SK-N-SH (cell line): Measurements from ENCODE around the gene AIF1L. TPM values are rescaled to one million over a fixed set of nuclear protein-coding genes. Genes with fewer than 3 reads are reported as not detected.

ENCODE experiments used
- CTCF ChIA-PET: fragments of 300-600, 350-600 bp; formaldehyde crosslinking; extraction: SDS; loops from one replicate; lab custom pipeline; 2021; lab: Yijun Ruan, JAX
- POLR2A ChIA-PET: fragments of 350-600 bp; sonication (Branson Sonifier 250); formaldehyde crosslinking; extraction: SDS; loops from one replicate; lab custom pipeline; 2020; ENCODE audit warnings: antibody characterized with exemption, inconsistent platforms; lab: Yijun Ruan, JAX
- DNase-seq: peaks from one replicate; pipeline ENCODE4 v3.0.0; 2012
- H2AFZ ChIP-seq: fragments of 200-600 bp; sonication (generic); 2 replicates; pipeline ENCODE4 v1.8.1; 2016; ENCODE audit warnings: antibody characterized with exemption, mild to moderate bottlenecking, low read depth
- H3F3A ChIP-seq: fragments of 200-600 bp; sonication (generic); replicated peaks from 2 replicates; pipeline ENCODE3; 2016; ENCODE audit warnings: antibody characterized with exemption, mild to moderate bottlenecking; ENCODE audit not compliant: insufficient read depth
- H3K27ac ChIP-seq, 2 experiments: fragments of 200-500 bp in 1 of 2; fragments of 200-600 bp in 1 of 2; sonication (Bioruptor generic) in 1 of 2; sonication (generic), shearing (Covaris generic) in 1 of 2; 2 replicates each; pipeline versions ENCODE4 v1.5.1 to v1.6.1; 2014 to 2016; ENCODE audit warnings: low read depth in 2 of 2, inconsistent platforms in 1 of 2, low read length in 1 of 2, mild to moderate bottlenecking in 1 of 2, mixed read lengths in 1 of 2
- H3K27me3 ChIP-seq: fragments of 200-600 bp; sonication (generic), shearing (Covaris generic); 2 replicates; pipeline ENCODE4 v1.6.1; 2016; ENCODE audit warnings: mixed run types; ENCODE audit not compliant: insufficient read depth
- H3K36me3 ChIP-seq, 2 experiments: fragments of 200-500 bp in 1 of 2; fragments of 200-600 bp in 1 of 2; sonication (Bioruptor generic) in 1 of 2; sonication (generic) in 1 of 2; replicated peaks in 1 of 2; 2 replicates each; pipeline versions ENCODE3 to v1.5.1; 2014 to 2016; ENCODE audit warnings: low read length in 1 of 2, mild to moderate bottlenecking in 1 of 2; ENCODE audit not compliant: insufficient read depth in 2 of 2, control insufficient read depth in 1 of 2
- H3K4me1 ChIP-seq, 2 experiments: fragments of 200-500 bp in 1 of 2; fragments of 200-600 bp in 1 of 2; sonication (Bioruptor generic) in 1 of 2; sonication (generic), shearing (Covaris generic) in 1 of 2; 2 replicates each; pipeline versions ENCODE4 v1.5.1 to v1.6.1; 2014 to 2016; ENCODE audit warnings: low read depth in 1 of 2, low read length in 1 of 2, mixed run types in 1 of 2; ENCODE audit not compliant: insufficient read depth in 2 of 2, control insufficient read depth in 1 of 2
- H3K4me2 ChIP-seq: fragments of 200-600 bp; sonication (generic), shearing (Covaris generic); 2 replicates; pipeline ENCODE4 v1.6.1; 2017; ENCODE audit warnings: mixed run types
- H3K4me3 ChIP-seq, 2 experiments: fragments of 200-500 bp in 1 of 2; fragments of 200-600 bp in 1 of 2; sonication (Bioruptor generic) in 1 of 2; sonication (generic), shearing (Covaris generic) in 1 of 2; 2 replicates each; pipeline versions ENCODE4 v1.5.1 to v1.8.1; 2014 to 2016; ENCODE audit warnings: low read depth in 2 of 2, inconsistent platforms in 1 of 2, low read length in 1 of 2, mild to moderate bottlenecking in 1 of 2, mixed read lengths in 1 of 2, moderate library complexity in 1 of 2
- H3K79me2 ChIP-seq: fragments of 200-600 bp; sonication (generic); 2 replicates; pipeline ENCODE4 v1.8.1; 2017; ENCODE audit warnings: mild to moderate bottlenecking; ENCODE audit not compliant: insufficient read depth
- H3K9ac ChIP-seq: fragments of 200-600 bp; sonication (generic); 2 replicates; pipeline ENCODE4 v1.6.1; 2017; ENCODE audit warnings: mixed run types
- H3K9me2 ChIP-seq: fragments of 200-600 bp; sonication (generic); 2 replicates; pipeline ENCODE4 v1.6.1; 2017; ENCODE audit warnings: mixed run types
- H3K9me3 ChIP-seq: fragments of 200-600 bp; sonication (generic); 2 replicates; pipeline ENCODE4 v1.6.1; 2017; ENCODE audit warnings: mixed run types, mild to moderate bottlenecking, moderate library complexity
- H4K20me1 ChIP-seq: fragments of 200-600 bp; sonication (generic); 2 replicates; pipeline ENCODE4 v1.6.1; 2017; ENCODE audit warnings: mild to moderate bottlenecking, mixed run types; ENCODE audit not compliant: insufficient read depth
- CHD2 ChIP-seq: fragments of 150-350 bp; IDR thresholded peaks from 2 replicates; pipeline ENCODE4 v1.6.1; 2018; ENCODE audit warnings: low read length; ENCODE audit not compliant: partially characterized antibody
- EP300 ChIP-seq, 2 experiments: IDR thresholded peaks; 2 replicates each; pipeline versions ENCODE4 v1.4.0 to v1.6.1; 2012; ENCODE audit warnings: borderline replicate concordance in 1 of 2, low read depth in 1 of 2, low read length in 1 of 2
- EZH2phosphoT487 ChIP-seq: fragments of 200-600 bp; sonication (generic); IDR thresholded peaks from 2 replicates; pipeline ENCODE4 v1.6.1; 2017; ENCODE audit warnings: low read depth, mixed run types, mild to moderate bottlenecking, antibody characterized with exemption, moderate library complexity, borderline replicate concordance
- FOSL2 ChIP-seq: IDR thresholded peaks from 2 replicates; pipeline ENCODE4 v1.4.0; 2012; ENCODE audit warnings: low read depth, mild to moderate bottlenecking, moderate library complexity, borderline replicate concordance
- FOXJ3 ChIP-seq: sonication (generic); formaldehyde crosslinking; IDR thresholded peaks from 2 replicates; pipeline ENCODE4 v1.5.1; 2020; ENCODE audit warnings: mild to moderate bottlenecking, missing genetic modification reagents
- FOXM1 ChIP-seq: IDR thresholded peaks from 2 replicates; pipeline ENCODE4 v1.4.0; 2012; ENCODE audit warnings: low read depth, mild to moderate bottlenecking
- GABPA ChIP-seq: IDR thresholded peaks from 2 replicates; pipeline ENCODE4 v1.4.0; 2012; ENCODE audit warnings: low read depth, mild to moderate bottlenecking
- GATA2 ChIP-seq: sonication (generic); formaldehyde crosslinking; IDR thresholded peaks from 2 replicates; pipeline ENCODE4 v1.5.0; 2020; ENCODE audit warnings: mild to moderate bottlenecking, missing genetic modification reagents
- IRF3 ChIP-seq: fragments of 150-350 bp; IDR thresholded peaks from 2 replicates; pipeline ENCODE4 v1.6.1; 2016; ENCODE audit warnings: mild to moderate bottlenecking, low read depth, low read length
- JUND ChIP-seq: IDR thresholded peaks from 2 replicates; pipeline ENCODE4 v1.4.0; 2012
- MEF2A ChIP-seq: IDR thresholded peaks from 2 replicates; pipeline ENCODE4 v1.4.0; 2012; ENCODE audit warnings: low read depth, borderline replicate concordance
- MXI1 ChIP-seq: IDR thresholded peaks from 2 replicates; pipeline ENCODE4 v1.6.1; 2012; ENCODE audit warnings: mild to moderate bottlenecking, low read depth, low read length, improper control_type of control experiment
- NFIC ChIP-seq: IDR thresholded peaks from 2 replicates; pipeline ENCODE4 v1.4.0; 2012; ENCODE audit warnings: borderline replicate concordance
- NRF1 ChIP-seq: IDR thresholded peaks from 2 replicates; pipeline ENCODE4 v1.6.1; 2012; ENCODE audit warnings: low read depth, mild to moderate bottlenecking, low read length
- SMC3 ChIP-seq: IDR thresholded peaks from 2 replicates; pipeline ENCODE4 v1.6.1; 2012; ENCODE audit warnings: low read depth, low read length, improper control_type of control experiment
- TAF1 ChIP-seq: IDR thresholded peaks from 2 replicates; pipeline ENCODE4 v1.6.1; 2012; ENCODE audit warnings: low read depth, mild to moderate bottlenecking, low read length, moderate library complexity, borderline replicate concordance
- USF2 ChIP-seq: fragments of 150-350 bp; IDR thresholded peaks from 2 replicates; pipeline ENCODE4 v1.6.1; 2017; ENCODE audit warnings: antibody characterized with exemption, low read length, low read depth, borderline replicate concordance
- YY1 ChIP-seq: IDR thresholded peaks from 2 replicates; pipeline ENCODE4 v1.4.0; 2012; ENCODE audit warnings: low read depth, mild to moderate bottlenecking
- WGBS: methylation state at CpG from one replicate; pipeline ENCODE4 v1.1.6; 2017; ENCODE audit warnings: low lambda C conversion rate; 5-methylcytosine and 5-hydroxymethylcytosine counted together
- polyA plus RNA-seq, 3 experiments: library from polyadenylated mRNA; depleted of rRNA; stranded (reverse); fragments of >200 nt; gene quantifications; 2 replicates each; pipeline ENCODE4 v1.2.3, GENCODE V29; 2012
- TF ChIP-seq, protein P1 (sequence below): IDR thresholded peaks from 2 replicates; pipeline ENCODE4 v1.4.0; 2012; ENCODE audit warnings: low read depth, borderline replicate concordance

AIF1L gene
- polyA plus RNA-seq, 1 of the 3 experiments (the other 2 are of a cell fraction), result 0.26 TPM

DNA sequence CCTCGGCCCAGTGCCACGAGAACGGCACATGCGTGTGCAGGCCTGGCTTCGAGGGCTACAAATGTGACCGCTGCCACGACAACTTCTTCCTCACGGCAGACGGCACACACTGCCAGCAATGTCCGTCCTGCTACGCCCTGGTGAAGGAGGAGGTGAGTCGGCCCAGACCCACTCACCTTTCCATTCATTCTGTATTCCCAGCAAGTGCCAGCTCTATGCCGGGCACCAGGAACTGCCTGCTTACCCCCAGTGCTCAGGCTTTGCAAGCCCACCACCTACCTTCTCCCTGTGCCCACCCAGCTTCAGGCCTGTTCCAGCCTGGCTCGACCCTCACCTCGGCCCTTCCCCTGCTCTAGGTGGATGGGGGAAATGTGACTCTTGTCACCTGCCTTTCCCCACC lies 26.6 kb upstream of the AIF1L start:
- ChIA-PET POLR2A (no interaction called here), CTCF (interaction anchor here (2.9 kb wide), 1 partner anchor 12 kb away, joined by 12 read pairs; no protein-coding TSS in a partner anchor)
- peaks cover 5% of the 10 kb centered on the region; the same call in 1 of the 2 replicates for H3K27me3 ChIP-seq
- H3K36me3 ChIP-seq, result no peaks in the 10 kb centered on the region
- TF ChIP-seq MEF2A (no peak), EP300 (IDR thresholded peaks at IDR 0.05; ENCODE audit: borderline replicate concordance in 1 of 2, low read depth in 1 of 2, low read length in 1 of 2) (no peak), FOSL2 (no peak), FOXM1 (no peak)
- TF ChIP-seq, protein P1, sequence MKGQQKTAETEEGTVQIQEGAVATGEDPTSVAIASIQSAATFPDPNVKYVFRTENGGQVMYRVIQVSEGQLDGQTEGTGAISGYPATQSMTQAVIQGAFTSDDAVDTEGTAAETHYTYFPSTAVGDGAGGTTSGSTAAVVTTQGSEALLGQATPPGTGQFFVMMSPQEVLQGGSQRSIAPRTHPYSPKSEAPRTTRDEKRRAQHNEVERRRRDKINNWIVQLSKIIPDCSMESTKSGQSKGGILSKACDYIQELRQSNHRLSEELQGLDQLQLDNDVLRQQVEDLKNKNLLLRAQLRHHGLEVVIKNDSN, result no peak
- H3K79me2 ChIP-seq, result no peaks in the 10 kb centered on the region
- no peaks in the 10 kb centered on the region for H4K20me1 ChIP-seq
- no peaks in the 10 kb centered on the region for H3K9me3 ChIP-seq
- H3K9ac ChIP-seq, result no peak overlapping the region
- H3K9me2 ChIP-seq, result no peaks in the 10 kb centered on the region
- no peak overlapping the region for H3K27ac ChIP-seq
- H2AFZ ChIP-seq, result no peak overlapping the region
- no peaks in the 10 kb centered on the region for H3F3A ChIP-seq
- DNase-seq, result no peak
- 55% methylated on average over 8 of the region's 15 CpGs for WGBS
- no peak overlapping the region for H3K4me2 ChIP-seq
- no peak overlapping the region for H3K4me3 ChIP-seq
- no peaks in the 10 kb centered on the region for H3K4me1 ChIP-seq

GRCh38 chr9:131072107-131072870 lies 24.0 kb upstream of the AIF1L start:
- DNase-seq, result no peak
- H2AFZ ChIP-seq, result no peak overlapping the region
- no peak overlapping the region for H3K9ac ChIP-seq
- H3K4me3 ChIP-seq, result no peak overlapping the region
- H3K4me2 ChIP-seq, result no peak overlapping the region
- no peak for TF ChIP-seq EZH2phosphoT487
- no peak for TF ChIP-seq SMC3
- TF ChIP-seq NRF1, result no peak
- no peak for TF ChIP-seq NFIC
- TF ChIP-seq TAF1, result no peak
- no peak for TF ChIP-seq FOXM1
- no peak for TF ChIP-seq JUND
- no peak for TF ChIP-seq YY1
- TF ChIP-seq GABPA, result no peak
- TF ChIP-seq FOXJ3 (CRISPR knock-in tag), result no peak
- TF ChIP-seq USF2, result no peak
- no peak for TF ChIP-seq IRF3
- TF ChIP-seq CHD2, result no peak
- TF ChIP-seq MXI1, result no peak
- TF ChIP-seq, protein P1, result no peak
- TF ChIP-seq FOSL2, result no peak
- TF ChIP-seq GATA2 (CRISPR knock-in tag), result no peak
- no peaks in the 10 kb centered on the region for H3F3A ChIP-seq
- H3K27ac ChIP-seq, result no peak overlapping the region
- no peaks in the 10 kb centered on the region for H3K9me2 ChIP-seq
- no peaks in the 10 kb centered on the region for H3K79me2 ChIP-seq
- H3K9me3 ChIP-seq, result no peaks in the 10 kb centered on the region
- ChIA-PET POLR2A (no interaction called here), CTCF (interaction anchor here (0.6 to 2.9 kb wide), 4 partner anchors 15 to 230 kb away, joined by 3 to 12 read pairs (median 3); no protein-coding TSS in a partner anchor)
- no peaks in the 10 kb centered on the region for H4K20me1 ChIP-seq
- no peaks in the 10 kb centered on the region for H3K4me1 ChIP-seq
- H3K27me3 ChIP-seq, result peaks cover 5% of the 10 kb centered on the region; the same call in 1 of the 2 replicates
- WGBS, result 58% methylated on average over 7 of the region's 16 CpGs
- H3K36me3 ChIP-seq, result no peaks in the 10 kb centered on the region
